ENCODE results near the gene ZDHHC11.
A peak's percentile ranks its signal among the peaks of the same experiment; 100 is the strongest.
"Not testable (repeated sequence)": the region's sequence is repeated elsewhere in the genome, so short reads cannot be mapped to it uniquely, and the experiment has no call there.

Gene ZDHHC11

GRCh38 chr5:771087-771781 is 79.6 kb downstream of the ZDHHC11 start:
- DNase-seq (ENCODE audit: low read depth in 1 of 2, low spot score in 1 of 2); in situ Hi-C loops (cut with HindIII; ENCODE audit: low pct_unique_long_range_greater_than_20kb, low sequenced_read_pairs): not testable (repeated sequence)

- in situ Hi-C loops (cut with HindIII; ENCODE audit: low pct_unique_long_range_greater_than_20kb, low sequenced_read_pairs); DNase-seq (ENCODE audit: low read depth in 1 of 2, low spot score in 1 of 2): not testable (repeated sequence)
Measured at GRCh38 chr5:770585-770984, 80.2 kb downstream of the ZDHHC11 start.

- in situ Hi-C loops (cut with HindIII; ENCODE audit: low pct_unique_long_range_greater_than_20kb, low sequenced_read_pairs) = not testable (repeated sequence)
Measured at GRCh38 chr5:769485-770145, 81.2 kb downstream of the ZDHHC11 start.

GRCh38 chr5:766666-767431 is 83.9 kb downstream of the ZDHHC11 start:
- in situ Hi-C loops (cut with HindIII; ENCODE audit: low pct_unique_long_range_greater_than_20kb, low sequenced_read_pairs) = no loop called here
- TF ChIP-seq JUND (IDR thresholded peaks at IDR 0.05; ENCODE audit: low read depth) = no peak
- peak in 1 of 2 experiments; percentile 51 for DNase-seq (ENCODE audit: low read depth in 1 of 2, low spot score in 1 of 2)

More at GRCh38 chr5:769485-770145, 81.2 kb downstream of the ZDHHC11 start:
- not testable (repeated sequence) for DNase-seq (ENCODE audit: low read depth in 1 of 2, low spot score in 1 of 2)

- peak in 1 of 2 experiments; percentile 40 for DNase-seq (ENCODE audit: low read depth in 1 of 2, low spot score in 1 of 2)
- in situ Hi-C loops (cut with HindIII; ENCODE audit: low pct_unique_long_range_greater_than_20kb, low sequenced_read_pairs) = no loop called here
Measured at GRCh38 chr5:765948-766631, 84.7 kb downstream of the ZDHHC11 start.

GRCh38 chr5:763998-764781 is 86.6 kb downstream of the ZDHHC11 start:
- DNase-seq (ENCODE audit: low read depth in 1 of 2, low spot score in 1 of 2) = no peak
- in situ Hi-C loops (cut with HindIII; ENCODE audit: low pct_unique_long_range_greater_than_20kb, low sequenced_read_pairs) = no loop called here

More at GRCh38 chr5:765948-766631, 84.7 kb downstream of the ZDHHC11 start:
- TF ChIP-seq JUND (IDR thresholded peaks at IDR 0.05; ENCODE audit: low read depth) = no peak

GRCh38 chr5:763397-763796 is 87.4 kb downstream of the ZDHHC11 start:
- in situ Hi-C loops (cut with HindIII; ENCODE audit: low pct_unique_long_range_greater_than_20kb, low sequenced_read_pairs) = no loop called here
- peak in 1 of 2 experiments; percentile 25 for DNase-seq (ENCODE audit: low read depth in 1 of 2, low spot score in 1 of 2)
- no peak for TF ChIP-seq JUND (IDR thresholded peaks at IDR 0.05; ENCODE audit: low read depth)

More at GRCh38 chr5:763998-764781, 86.6 kb downstream of the ZDHHC11 start:
- TF ChIP-seq JUND (IDR thresholded peaks at IDR 0.05; ENCODE audit: low read depth) = no peak

GRCh38 chr5:762996-763395 is 87.8 kb downstream of the ZDHHC11 start:
- in situ Hi-C loops (cut with HindIII; ENCODE audit: low pct_unique_long_range_greater_than_20kb, low sequenced_read_pairs); DNase-seq (ENCODE audit: low read depth in 1 of 2, low spot score in 1 of 2): not testable (repeated sequence)

GRCh38 chr5:761854-762710 is 88.7 kb downstream of the ZDHHC11 start:
- TF ChIP-seq JUND (IDR thresholded peaks at IDR 0.05; ENCODE audit: low read depth) = no peak
- DNase-seq (ENCODE audit: low read depth in 1 of 2, low spot score in 1 of 2) = peak in 1 of 2 experiments; percentile 58
- in situ Hi-C loops (cut with HindIII; ENCODE audit: low pct_unique_long_range_greater_than_20kb, low sequenced_read_pairs) = no loop called here

- in situ Hi-C loops (cut with HindIII; ENCODE audit: low pct_unique_long_range_greater_than_20kb, low sequenced_read_pairs) = no loop called here
- DNase-seq (ENCODE audit: low read depth in 1 of 2, low spot score in 1 of 2) = peak in 1 of 2 experiments; percentile 69
- TF ChIP-seq JUND (IDR thresholded peaks at IDR 0.05; ENCODE audit: low read depth) = no peak
Measured at GRCh38 chr5:761059-761771, 89.6 kb downstream of the ZDHHC11 start.

All from T47D (cell line).